PFSK-1 (cell line): ENCODE measurements around the gene PRND.

Source experiments
- REST ChIP-seq, 2 experiments: IDR thresholded peaks; 2 replicates each; pipeline versions ENCODE4 v1.6.1 to v1.8.0; 2011 to 2012; ENCODE audit warnings: low read depth in 2 of 2, low read length in 2 of 2, control low read depth in 1 of 2, inconsistent platforms in 1 of 2, mild to moderate bottlenecking in 1 of 2, moderate library complexity in 1 of 2; ENCODE audit not compliant: insufficient read depth in 1 of 2
- TAF1 ChIP-seq: IDR thresholded peaks from 2 replicates; pipeline ENCODE4 v1.6.1; 2012; ENCODE audit warnings: low read length, control low read depth, borderline replicate concordance; ENCODE audit not compliant: insufficient read depth

GRCh38 chr20:4684837-4685413, 36.8 kb upstream of the PRND start:
- TF ChIP-seq TAF1 (no peak), REST (IDR thresholded peaks at IDR 0.05; ENCODE audit: insufficient read depth in 1 of 2, low read depth in 2 of 2, low read length in 2 of 2) (no peak)
